Endothelial cell (in vitro differentiated cells): ENCODE results near the gene RENBP. TPM values are rescaled to one million over a fixed set of nuclear protein-coding genes. Genes with fewer than 3 reads are reported as not detected.

Experiments used
- DNase-seq: peaks from one replicate; pipeline ENCODE4 v3.0.0; 2021; ENCODE audit warnings: low spot score
- H3K27ac Mint-ChIP-seq: one replicate; pipeline ENCODE4 v1.8.0; 2021; ENCODE audit warnings: mixed read lengths, inconsistent platforms; ENCODE audit not compliant: unreplicated experiment
- H3K27me3 Mint-ChIP-seq: one replicate; pipeline ENCODE4 v1.8.0; 2021; ENCODE audit warnings: mild to moderate bottlenecking, moderate library complexity, mixed read lengths, inconsistent platforms; ENCODE audit not compliant: unreplicated experiment
- H3K36me3 Mint-ChIP-seq: one replicate; pipeline ENCODE4 v1.8.0; 2021; ENCODE audit warnings: mild to moderate bottlenecking, low read depth, mixed read lengths, inconsistent platforms; ENCODE audit not compliant: unreplicated experiment
- H3K4me1 Mint-ChIP-seq: one replicate; pipeline ENCODE4 v1.8.0; 2021; ENCODE audit warnings: mild to moderate bottlenecking, mixed read lengths, inconsistent platforms; ENCODE audit not compliant: unreplicated experiment
- H3K4me3 Mint-ChIP-seq: one replicate; pipeline ENCODE4 v1.8.0; 2021; ENCODE audit warnings: mild to moderate bottlenecking, mixed read lengths, inconsistent platforms; ENCODE audit not compliant: unreplicated experiment
- H3K9me3 Mint-ChIP-seq: one replicate; pipeline ENCODE4 v1.8.0; 2021; ENCODE audit warnings: mixed read lengths, inconsistent platforms; ENCODE audit not compliant: unreplicated experiment
- microRNA-seq: library from miRNA; unstranded; fragments of <30 nt; microRNA quantifications from one replicate; pipeline ENCODE4, GENCODE V29; 2020; ENCODE audit not compliant: unreplicated experiment
- total RNA-seq: library from RNA; stranded (reverse); fragmentation: NEBNext Ultra II Directional; extraction: Animal tissue kit (Norgen Biotek cat#: 25700); gene quantifications from one replicate; pipeline ENCODE4 v1.2.1, GENCODE V29; 2021; ENCODE audit not compliant: unreplicated experiment
- TF ChIP-seq, protein P1 (sequence below): fragments of 200-600 bp; sonication (generic); IDR thresholded peaks from one replicate; pipeline ENCODE4 v1.5.0; 2021; ENCODE audit warnings: antibody characterized with exemption; ENCODE audit not compliant: unreplicated experiment

RENBP gene
- total RNA-seq, 1 donor from 2014 or later, result 19.3 TPM

DNA sequence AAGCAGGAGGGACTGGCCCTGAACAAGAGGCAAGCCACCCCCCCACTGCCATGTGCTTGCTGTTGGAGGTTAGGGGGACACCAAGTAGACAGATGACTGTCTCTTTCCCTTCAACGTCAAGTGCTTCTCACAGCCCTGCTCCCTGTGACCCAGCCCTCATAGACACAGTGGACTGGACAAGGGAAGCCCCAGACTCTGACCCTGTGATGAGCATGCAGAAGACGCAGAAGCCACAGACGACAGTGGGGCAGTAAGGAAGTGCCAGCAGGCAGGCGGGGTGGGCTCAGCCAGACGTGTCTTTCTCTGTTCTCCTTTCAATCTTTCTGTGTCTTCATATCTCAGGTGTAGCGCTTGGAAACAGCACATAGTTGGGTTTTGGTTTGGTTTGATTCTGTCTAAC lies 56.1 kb downstream of the RENBP start:
- Mint-ChIP-seq H3K9me3 (no peaks in the 10 kb centered on the region), H3K27ac (no peak overlapping the region), H3K27me3 (peaks cover 9% of the 10 kb centered on the region), H3K36me3 (no peaks in the 10 kb centered on the region), H3K4me3 (no peak overlapping the region), H3K4me1 (no peaks in the 10 kb centered on the region)
- no peak for DNase-seq
- TF ChIP-seq, protein P1, sequence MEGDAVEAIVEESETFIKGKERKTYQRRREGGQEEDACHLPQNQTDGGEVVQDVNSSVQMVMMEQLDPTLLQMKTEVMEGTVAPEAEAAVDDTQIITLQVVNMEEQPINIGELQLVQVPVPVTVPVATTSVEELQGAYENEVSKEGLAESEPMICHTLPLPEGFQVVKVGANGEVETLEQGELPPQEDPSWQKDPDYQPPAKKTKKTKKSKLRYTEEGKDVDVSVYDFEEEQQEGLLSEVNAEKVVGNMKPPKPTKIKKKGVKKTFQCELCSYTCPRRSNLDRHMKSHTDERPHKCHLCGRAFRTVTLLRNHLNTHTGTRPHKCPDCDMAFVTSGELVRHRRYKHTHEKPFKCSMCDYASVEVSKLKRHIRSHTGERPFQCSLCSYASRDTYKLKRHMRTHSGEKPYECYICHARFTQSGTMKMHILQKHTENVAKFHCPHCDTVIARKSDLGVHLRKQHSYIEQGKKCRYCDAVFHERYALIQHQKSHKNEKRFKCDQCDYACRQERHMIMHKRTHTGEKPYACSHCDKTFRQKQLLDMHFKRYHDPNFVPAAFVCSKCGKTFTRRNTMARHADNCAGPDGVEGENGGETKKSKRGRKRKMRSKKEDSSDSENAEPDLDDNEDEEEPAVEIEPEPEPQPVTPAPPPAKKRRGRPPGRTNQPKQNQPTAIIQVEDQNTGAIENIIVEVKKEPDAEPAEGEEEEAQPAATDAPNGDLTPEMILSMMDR, result no peak

DNA sequence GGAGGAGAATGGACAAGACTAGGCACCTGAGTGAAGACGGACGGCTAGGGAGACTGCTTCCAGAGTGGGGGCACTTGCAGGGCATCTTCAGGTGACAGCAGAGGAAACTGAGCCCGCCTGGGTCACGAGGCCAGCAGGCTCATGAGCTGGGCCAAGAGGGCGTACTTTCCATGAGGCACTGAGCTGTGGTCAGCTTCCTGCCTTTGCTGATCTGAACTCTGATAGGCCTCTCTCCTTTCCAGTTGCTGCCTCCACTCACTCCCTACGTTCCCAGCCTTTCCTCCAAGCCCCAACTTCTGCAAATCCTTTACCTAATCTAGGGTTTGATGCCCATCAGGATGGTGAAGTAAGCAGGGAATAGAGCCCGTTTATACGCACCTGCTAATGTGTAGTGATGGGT lies 57.1 kb downstream of the RENBP start:
- H3K27me3 Mint-ChIP-seq, result peaks cover 9% of the 10 kb centered on the region
- no peaks in the 10 kb centered on the region for H3K4me1 Mint-ChIP-seq
- no peaks in the 10 kb centered on the region for H3K36me3 Mint-ChIP-seq
- TF ChIP-seq, protein P1, result no peak
- no peak overlapping the region for H3K4me3 Mint-ChIP-seq
- no peak overlapping the region for H3K27ac Mint-ChIP-seq
- DNase-seq, result no peak
- H3K9me3 Mint-ChIP-seq, result no peaks in the 10 kb centered on the region

DNA sequence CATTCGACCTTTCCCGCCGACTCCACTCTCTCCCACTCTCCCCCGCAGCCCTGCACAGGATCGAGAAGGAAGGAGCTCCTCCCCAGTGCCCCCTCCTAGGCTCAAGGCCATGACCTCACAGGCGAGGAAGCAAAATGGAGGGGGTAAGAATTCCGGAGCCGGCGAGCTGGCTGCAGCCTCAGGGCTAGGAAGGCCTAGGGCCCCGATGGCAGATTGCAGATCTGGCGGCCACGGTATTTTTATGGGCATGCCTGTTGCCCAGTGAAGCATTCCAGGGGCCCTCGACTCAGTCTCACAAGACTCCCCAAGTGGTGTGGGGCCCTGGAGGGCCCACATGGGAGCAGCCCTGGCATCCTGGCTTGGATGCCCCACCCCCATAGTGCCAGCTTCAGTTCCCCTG lies 57.5 kb downstream of the RENBP start:
- Mint-ChIP-seq H3K9me3 (no peaks in the 10 kb centered on the region), H3K4me3 (no peak overlapping the region), H3K27ac (no peak overlapping the region), H3K4me1 (no peaks in the 10 kb centered on the region), H3K36me3 (no peaks in the 10 kb centered on the region), H3K27me3 (peaks cover 9% of the 10 kb centered on the region)
- no peak for DNase-seq
- TF ChIP-seq, protein P1, result no peak

GRCh38 chrX:153885968-153886903 lies 58.2 kb downstream of the RENBP start, which contains the start of gene L1CAM:
TSS of gene L1CAM (minus strand) at chrX:153886173. CDS start at chrX:153875836, 10,337 bp downstream.
- no peak for DNase-seq
- H3K4me1 Mint-ChIP-seq, result no peaks in the 10 kb centered on the region
- H3K27me3 Mint-ChIP-seq, result peaks cover 9% of the 10 kb centered on the region

More at GRCh38 chrX:153885968-153886903, 58.2 kb downstream of the RENBP start, which contains the start of gene L1CAM:
- H3K27ac Mint-ChIP-seq, result no peak within 1 kb of the TSS
- H3K4me3 Mint-ChIP-seq, result no peak within 1 kb of the TSS
- H3K36me3 Mint-ChIP-seq, result no peaks in the 10 kb centered on the region
- TF ChIP-seq, protein P1, result no peak
- no peaks in the 10 kb centered on the region for H3K9me3 Mint-ChIP-seq

Small RNAs within 50 kb of the gene (microRNA-seq; reads per million reads assigned to microRNA genes)
- gene MIR3202-1, result not detected
- gene MIR3202-2, result not detected

Other genes with a start within 250 kb of the RENBP start
- gene BCAP31, start 220.3 kb downstream of the RENBP start, total RNA-seq, result 282 TPM
- gene ABCD1, start 219.8 kb downstream of the RENBP start, total RNA-seq, result 19.5 TPM
- gene PLXNB3, start 180.4 kb downstream of the RENBP start, total RNA-seq, result 11.2 TPM
- 0.18 TPM for gene SRPK3, start 163.6 kb downstream of the RENBP start, total RNA-seq
- 43.3 TPM for gene IDH3G, start 150.3 kb downstream of the RENBP start, total RNA-seq
- gene SSR4, start 150.0 kb downstream of the RENBP start, total RNA-seq, result 243 TPM
- gene PDZD4, start 114.1 kb downstream of the RENBP start, total RNA-seq, result 2.6 TPM
- gene L1CAM, start 58.5 kb downstream of the RENBP start, total RNA-seq, result 0.31 TPM
- 0.77 TPM for gene AVPR2, start 40.0 kb downstream of the RENBP start, total RNA-seq
- 72.2 TPM for gene ARHGAP4, start 18.4 kb downstream of the RENBP start, total RNA-seq
- gene NAA10, start 9.6 kb downstream of the RENBP start, total RNA-seq, result 85.5 TPM
- 74.6 TPM for gene HCFC1, start 27.2 kb upstream of the RENBP start, total RNA-seq
- gene TMEM187, start 28.1 kb upstream of the RENBP start, total RNA-seq, result 12.0 TPM
- 89.9 TPM for gene IRAK1, start 75.3 kb upstream of the RENBP start, total RNA-seq
- 60.0 TPM for gene MECP2, start 153.1 kb upstream of the RENBP start, total RNA-seq
- not detected for gene OPN1LW, start 199.6 kb upstream of the RENBP start, total RNA-seq
- not detected for gene OPN1MW, start 238.0 kb upstream of the RENBP start, total RNA-seq